GM18861 (cell line): ENCODE measurements around the gene PERM1.
"Not testable (repeated sequence)": the region's sequence is repeated elsewhere in the genome, so short reads cannot be mapped to it uniquely, and the experiment has no call there.

Experiments
- ATAC-seq: cut with Tn5 transposase; IDR thresholded peaks from one replicate; pipeline ENCODE4 v1.9.1; 2021; ENCODE audit not compliant: unreplicated experiment

PERM1 gene

DNA sequence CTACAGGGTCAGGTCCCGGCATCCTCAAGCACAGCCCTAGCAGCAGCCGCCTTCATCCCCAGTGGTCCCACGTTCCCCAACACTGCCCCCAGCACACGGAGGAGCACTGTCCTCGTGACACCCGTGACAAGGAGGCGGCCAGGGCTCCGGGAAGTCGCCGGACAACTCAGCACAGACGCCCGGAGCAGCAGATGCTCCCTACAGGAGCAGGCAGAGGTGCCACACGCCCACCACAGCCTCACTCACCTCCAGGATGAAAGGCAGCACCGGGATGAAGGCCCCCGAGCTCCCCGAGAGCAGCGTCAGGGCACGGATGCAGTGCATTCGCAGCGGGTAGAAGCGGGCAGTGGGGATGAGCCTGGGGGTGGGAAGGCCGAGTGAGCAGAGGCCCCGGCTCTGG lies 31.0 kb downstream of the PERM1 start:
- no peak for ATAC-seq

GRCh38 chr1:950268-950667 lies 31.6 kb downstream of the PERM1 start:
- no peak for ATAC-seq

GRCh38 chr1:947958-948357 lies 33.9 kb downstream of the PERM1 start:
- ATAC-seq, result no peak

DNA sequence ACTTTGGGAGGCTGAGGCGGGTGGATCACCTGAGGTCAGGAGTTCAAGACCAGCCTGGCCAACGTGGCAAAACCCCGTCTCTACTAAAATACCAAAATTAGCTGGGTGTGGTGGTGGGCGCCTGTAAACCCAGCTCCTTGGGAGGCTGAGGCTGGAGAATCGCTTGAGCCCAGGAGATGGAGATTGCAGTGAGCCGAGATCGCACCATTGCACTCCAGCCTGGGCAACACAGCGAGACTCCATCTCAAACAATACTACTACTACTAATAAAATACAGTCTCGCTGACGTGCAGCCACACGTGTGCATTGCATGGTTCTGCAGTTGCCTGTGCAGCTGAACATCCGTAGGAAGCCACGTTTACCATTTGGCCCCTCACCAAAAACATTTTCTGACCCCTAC lies 35.1 kb downstream of the PERM1 start:
- not testable (repeated sequence) for ATAC-seq

DNA sequence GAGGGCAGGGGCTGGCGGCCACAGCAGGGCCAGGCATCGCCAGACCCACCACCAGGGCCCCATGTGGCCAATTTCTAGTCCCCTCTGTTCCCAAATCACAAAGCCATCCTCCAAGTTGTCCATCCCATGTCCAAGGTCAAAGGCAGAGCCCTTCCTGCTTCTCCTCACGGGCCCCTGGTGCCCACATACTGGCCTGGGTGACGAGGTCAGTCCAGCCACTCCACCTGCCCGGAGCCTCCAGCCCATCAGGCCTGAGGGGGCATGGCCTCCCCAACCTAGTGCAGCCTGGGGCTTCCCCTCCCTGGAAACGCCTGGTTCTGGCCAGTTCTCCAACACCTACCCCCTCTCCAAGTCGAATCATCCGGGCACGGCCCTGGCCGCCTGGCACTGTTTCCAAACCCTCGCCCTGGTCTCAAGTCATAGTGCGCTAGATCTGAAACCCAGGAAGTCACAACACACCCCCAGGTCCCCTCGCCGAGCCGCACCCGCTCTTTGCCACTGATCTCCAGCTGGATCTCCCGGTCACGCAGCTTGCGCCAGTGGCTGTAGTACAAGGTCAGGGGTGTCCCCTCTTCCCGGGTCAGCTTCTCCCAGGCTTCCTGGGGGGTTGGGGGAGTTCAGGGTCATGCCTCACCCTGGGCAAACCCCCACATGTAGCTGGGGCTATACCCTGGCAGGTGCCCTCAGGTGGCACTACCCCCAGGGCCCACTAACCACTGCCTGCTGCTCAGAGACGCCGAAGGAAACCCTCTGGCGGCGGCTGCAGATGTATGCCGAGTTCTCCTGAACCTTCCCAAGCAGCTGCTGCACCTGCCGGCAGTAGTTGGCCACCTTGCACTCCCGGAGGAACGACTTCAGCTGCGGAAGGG lies 36.0 kb downstream of the PERM1 start:
- ATAC-seq, result no peak

DNA sequence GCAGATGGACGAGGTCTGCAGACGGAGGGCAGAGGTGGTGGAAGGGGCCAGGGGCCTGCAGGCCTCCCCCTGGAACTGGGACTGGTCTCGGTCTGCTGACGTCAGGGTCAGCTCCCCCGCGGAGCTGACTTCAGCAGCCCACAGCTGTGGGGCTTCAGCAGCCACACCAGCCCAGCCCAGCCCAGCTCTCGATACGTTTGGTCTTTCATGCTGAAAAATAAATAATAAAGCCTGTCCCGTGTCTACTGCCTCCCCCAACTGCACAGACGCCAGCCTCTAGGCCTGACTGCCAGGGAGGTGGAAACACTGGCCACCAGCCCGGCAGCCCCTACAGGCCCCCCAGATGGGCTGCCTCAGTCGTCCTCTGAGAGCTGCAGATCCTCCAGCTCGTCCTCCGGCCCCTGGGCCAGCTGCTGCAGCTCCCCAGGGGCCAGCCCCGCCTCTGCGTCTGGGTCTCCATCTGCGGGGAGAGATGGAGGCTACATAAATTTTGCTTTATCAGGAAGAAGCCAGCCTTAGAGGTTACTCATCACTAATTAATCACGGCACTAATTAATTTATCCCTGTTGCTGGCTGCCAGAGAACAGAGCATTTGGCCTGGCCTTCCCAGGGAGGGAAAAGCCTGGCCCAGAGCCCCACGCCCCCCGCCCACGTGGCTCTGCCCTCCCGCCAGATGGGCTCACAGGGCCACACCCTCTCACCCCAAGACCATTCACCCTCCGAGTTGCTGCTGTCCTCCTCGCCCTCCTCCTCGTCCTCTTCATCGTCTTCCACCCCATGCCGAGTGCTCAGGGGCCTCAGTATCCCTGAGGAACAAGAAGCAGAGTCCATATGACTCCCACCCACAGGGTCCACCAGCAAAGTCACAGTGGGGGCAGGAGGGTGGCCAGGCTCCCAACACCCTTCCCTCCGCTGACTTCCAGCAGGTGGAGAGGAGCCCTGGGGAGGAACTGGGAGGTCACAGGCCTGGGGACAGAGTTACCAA lies 37.3 kb downstream of the PERM1 start:
- ATAC-seq, result no peak

- ATAC-seq, result no peak
Observed at GRCh38 chr1:943545-944340, 38.1 kb downstream of the PERM1 start.

GRCh38 chr1:942864-943533 lies 38.9 kb downstream of the PERM1 start:
- ATAC-seq, result no peak

GRCh38 chr1:942411-942821 lies 39.5 kb downstream of the PERM1 start:
- no peak for ATAC-seq

DNA sequence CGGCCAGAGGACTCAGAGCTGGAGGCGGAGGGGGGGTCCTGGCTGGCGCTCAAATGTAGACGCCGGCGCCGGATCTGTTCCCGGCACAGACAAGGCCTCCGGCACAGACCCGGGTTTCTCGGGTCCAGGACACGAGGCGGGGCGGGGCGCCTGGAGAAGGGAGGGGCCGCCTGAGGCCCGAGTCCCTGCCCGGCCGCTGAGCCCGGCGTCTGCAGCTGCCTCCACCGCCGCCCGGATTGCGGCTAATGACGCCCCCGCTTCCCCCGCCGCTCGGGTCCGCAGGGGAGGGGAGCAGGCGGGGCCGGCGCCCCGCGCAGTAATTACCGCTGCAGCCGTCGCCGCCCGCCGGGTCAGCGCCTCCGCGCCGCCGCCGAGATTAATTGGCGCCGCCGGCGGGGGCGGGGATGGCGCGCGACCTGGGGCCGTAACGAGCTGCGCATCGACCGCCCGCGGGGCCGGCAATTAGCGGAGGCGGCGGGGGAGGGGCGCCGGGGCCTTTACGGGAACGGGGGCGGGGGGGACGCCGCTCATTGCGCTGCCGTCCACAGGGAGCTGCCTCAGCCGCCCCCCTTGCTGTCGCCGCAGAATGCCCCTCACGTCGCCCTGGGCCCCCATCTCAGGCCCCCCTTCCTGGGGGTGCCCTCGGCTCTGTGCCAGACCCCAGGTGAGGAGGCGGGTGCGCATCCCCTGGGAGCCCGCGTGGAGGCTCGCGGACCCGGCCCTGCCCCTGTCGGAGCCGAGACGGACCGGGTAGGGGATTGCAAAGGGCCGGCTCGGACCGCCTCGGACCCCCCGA lies 40.1 kb downstream of the PERM1 start:
- ATAC-seq, result no peak

DNA sequence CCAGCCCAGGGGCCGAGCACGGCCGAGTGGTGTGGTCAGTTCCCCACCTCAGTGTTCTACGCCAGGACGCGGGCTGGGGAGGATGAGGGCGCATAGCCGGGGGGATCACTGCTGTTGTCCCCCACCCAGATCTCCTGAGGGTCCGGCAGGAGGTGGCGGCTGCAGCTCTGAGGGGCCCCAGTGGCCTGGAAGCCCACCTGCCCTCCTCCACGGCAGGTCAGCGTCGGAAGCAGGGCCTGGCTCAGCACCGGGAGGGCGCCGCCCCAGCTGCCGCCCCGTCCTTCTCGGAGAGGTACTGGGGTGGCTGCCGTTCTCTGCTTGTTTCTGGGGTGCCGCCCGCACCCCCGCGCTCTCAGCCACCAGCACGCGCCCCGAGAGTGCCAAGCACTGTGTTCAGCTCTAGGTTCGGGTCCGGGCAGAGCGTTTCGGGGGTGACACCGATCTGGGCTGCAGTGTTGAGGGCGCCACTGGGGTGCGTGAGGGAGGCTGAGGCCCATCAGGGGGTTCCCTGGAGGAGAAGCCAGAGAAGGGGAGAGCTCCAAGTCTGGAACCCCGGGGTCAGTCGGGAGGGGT lies 40.8 kb downstream of the PERM1 start:
- no peak for ATAC-seq

- ATAC-seq, result no peak
Observed at GRCh38 chr1:940107-941014, 41.5 kb downstream of the PERM1 start.

DNA sequence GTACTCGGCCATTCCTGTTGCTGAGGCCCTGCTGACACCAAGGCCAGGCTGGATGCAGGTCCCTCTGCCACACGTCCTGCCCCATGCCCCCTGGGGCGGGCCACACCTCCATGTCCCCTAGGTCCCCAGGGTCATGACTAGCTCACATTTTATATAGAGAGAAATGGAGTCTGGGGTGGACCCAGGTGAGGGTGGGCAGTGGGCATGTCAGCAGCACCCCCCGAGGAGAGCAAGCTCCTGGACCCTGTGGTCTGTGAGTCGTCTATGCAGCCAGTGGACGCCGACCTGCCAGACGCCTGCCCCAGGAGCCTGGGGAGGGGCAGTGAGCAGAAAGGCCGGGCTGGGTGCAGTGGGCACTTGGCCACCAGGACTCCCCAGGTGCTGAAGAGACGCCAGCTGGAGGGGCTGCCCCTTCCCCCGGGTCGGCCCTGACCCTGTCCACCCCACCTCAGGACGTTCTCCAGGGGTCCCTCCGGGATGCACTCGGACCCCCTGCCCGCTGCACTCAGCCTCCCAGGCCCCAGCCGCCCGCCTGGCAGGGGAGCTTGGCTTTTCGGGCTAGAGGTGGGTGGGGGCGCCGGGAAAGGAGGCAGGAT lies 42.3 kb downstream of the PERM1 start:
- no peak for ATAC-seq

DNA sequence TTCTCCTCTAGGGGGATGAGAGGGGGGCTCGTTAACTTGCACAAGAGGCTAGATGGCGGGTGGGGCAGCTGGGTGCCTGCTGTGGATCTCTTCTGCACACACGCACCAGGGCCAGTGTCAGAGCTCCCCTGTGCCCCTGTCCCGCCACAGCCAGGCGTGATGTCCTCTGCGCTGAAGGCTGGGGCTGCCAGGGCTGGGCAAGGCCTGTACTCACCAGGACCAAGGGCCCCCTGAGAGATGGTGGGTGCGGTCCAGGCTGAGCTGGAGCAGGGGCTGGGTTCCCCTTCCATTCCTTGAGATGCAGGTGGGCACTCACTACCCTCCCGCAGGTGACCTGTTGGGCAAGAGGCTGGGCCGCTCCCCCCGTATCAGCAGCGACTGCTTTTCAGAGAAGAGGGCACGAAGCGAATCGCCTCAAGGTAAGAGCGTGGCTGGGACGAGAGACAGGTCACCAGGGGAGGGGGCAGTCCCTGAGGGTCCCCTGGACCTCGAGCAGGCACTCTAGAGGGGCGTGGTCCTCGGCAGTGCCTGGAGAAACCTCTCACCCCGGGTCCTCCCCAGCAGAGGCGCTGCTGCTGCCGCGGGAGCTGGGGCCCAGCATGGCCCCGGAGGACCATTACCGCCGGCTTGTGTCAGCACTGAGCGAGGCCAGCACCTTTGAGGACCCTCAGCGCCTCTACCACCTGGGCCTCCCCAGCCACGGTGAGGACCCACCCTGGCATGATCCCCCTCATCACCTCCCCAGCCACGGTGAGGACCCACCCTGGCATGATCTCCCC lies 43.0 kb downstream of the PERM1 start:
- no peak for ATAC-seq

GRCh38 chr1:938088-938683 lies 43.7 kb downstream of the PERM1 start:
- ATAC-seq, result no peak

DNA sequence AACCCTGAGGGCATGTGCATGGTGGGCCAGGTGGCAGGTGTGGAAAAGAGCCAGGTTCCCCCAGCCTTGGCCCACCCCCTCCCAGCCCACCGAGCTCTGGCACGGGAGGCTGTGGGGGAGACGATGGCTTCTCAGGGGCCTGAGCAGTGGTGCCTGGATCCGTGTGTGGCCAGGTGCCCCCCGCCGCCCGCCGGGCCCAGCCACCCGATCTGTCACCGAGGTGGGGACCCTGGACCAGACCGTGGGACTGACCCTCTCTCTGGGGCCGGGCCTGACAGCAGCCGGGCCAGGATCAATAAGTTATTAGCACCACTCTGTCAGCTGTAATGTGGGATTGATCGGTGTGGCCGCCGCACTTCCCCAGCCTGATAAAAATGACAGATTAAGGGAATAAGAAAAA lies 44.4 kb downstream of the PERM1 start:
- ATAC-seq, result no peak
